SH-SY5Y (cell line): Measurements from ENCODE around the gene NRP1.

Experiments used
- GATA2 ChIP-seq: IDR thresholded peaks from 2 replicates; pipeline ENCODE4 v1.6.1; 2011; ENCODE audit warnings: mild to moderate bottlenecking, low read depth, low read length
- GATA3 ChIP-seq: IDR thresholded peaks from 2 replicates; pipeline ENCODE4 v1.6.1; 2011; ENCODE audit warnings: low read depth, mild to moderate bottlenecking, low read length, moderate library complexity

Gene NRP1

DNA sequence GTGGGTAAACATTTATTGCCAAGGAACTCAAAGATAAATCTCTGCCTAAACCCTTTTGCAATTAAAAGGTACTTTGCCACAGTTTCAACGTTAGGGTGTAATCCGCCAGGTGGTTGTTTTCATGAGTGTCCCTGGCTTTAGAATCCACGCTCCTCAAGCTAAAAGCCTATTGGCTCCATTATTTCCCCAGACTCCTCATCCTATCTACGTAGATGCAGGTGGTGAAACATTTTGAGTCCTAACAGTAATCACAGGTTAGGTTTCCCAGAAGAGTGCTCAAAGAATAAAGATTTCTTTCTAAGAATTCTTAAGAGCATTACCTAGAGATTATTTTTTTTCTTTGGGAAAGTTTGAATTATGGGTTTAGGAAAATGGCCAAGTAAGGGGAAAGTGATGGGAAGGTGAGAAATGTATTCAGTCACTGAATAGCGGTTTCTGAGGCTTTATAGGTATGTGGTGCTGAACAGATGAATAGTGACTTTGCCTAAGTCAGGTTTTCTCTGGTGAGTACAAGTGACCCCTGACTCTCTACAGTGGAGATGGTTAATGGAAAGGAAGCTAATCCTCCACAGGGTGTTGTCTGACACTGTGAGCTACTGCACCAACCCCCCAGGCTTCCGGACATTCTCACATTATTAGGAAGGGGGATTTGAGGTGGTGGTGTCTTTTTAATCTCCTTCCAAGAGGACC lies 60.2 kb downstream of the NRP1 start:
- no peak for TF ChIP-seq GATA2
- no peak for TF ChIP-seq GATA3

DNA sequence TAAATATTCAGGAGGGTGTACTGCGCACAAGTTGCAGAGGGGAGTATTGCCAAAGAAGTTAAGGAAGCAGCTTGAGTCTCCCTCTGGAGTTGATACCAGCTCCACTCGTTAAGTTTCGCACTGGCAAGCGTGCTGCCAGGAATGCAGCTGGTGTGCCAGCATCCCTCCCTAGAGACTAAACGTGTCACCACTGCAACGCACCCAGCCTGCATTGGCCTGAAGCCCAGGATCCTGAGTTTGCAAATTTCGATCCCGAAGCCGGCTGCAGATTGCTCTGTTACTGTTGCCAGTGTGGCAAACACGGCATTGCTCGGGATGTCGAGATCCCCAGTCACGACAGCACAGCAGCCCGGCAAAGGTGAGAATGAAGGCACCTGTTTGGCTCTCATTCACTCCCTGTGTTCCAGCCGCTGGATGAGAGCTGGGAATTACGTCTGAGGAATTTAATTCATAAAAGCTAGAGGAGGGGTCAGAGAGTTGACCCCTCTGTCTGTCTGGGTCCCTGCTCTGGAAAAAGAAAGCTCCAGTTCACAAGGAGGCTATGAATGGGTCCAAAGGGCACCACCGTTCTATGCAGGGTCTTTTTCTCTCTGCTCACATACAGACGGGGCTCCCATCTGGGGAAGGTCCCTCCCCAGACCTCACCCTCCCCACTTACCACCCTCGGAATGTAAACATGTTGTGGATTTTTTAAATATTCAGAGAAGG lies 61.0 kb downstream of the NRP1 start:
- TF ChIP-seq GATA2 (no peak), GATA3 (no peak)

DNA sequence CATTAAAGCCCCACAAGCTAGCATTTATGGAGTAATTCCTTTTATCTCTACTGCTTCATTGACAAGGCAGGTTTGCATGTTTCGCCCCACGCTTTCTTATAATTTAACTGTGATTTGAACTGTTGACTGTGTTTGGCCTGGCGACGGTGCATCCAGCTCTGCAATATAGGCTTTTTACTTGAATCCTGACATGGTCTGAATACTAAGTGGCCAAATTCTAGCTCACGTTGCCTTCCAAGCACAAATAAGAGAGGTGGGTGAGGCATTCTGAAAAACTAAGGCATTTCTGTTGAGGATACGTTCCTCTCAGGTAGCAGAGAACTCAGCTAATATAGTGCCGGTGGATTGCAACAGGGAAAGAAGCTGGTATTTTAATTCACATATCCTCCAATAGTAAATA lies 61.8 kb downstream of the NRP1 start:
- TF ChIP-seq GATA3: no peak
- no peak for TF ChIP-seq GATA2

DNA sequence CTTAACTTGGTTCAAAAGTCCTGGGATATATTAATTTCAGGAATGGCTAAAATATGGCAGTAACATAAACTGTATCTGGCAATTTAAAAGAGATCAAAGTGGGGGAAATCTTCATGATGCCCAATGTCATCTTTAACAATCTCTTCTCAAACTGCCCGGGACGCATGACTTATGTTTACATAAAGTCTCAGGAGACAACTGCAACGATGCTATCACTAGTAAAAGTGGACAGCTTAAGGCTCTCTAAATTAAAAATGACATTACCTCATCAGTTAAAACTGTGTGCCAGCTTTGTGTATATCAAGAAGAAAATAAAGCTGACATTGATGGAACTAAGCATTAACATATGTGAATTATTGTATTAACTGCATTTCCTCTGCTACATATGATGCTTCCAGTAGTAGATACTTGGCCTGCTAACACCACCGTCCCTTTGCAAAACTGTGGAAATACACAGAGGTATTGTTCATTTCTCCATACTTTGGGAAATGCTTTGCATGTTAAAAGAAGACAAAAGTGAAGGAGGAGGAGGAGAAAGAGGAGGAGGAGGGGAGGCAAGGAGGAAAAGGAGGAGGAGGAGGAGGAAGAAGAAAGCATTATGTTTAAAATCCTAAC lies 62.4 kb downstream of the NRP1 start:
- peak; percentile 7; the same call in 1 of the 2 replicates for TF ChIP-seq GATA2
- TF ChIP-seq GATA3: no peak

DNA sequence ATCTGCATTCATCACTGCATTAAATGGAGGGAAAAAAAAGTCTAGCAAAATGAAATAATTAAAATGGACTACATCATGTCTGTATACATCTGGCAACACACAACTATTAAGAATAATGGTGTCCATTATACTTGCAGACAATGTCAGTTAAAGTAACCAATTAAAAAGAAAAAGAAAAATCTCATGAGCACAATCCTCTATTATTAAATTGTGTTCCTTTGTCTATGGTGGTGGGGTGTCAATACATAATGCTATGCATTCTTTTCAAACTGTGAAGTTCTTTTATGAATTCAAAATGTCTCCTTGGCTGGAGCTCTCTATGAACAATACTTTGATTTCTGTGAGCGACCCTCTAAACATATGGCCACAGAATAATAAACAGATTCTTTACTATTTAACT lies 63.5 kb downstream of the NRP1 start:
- TF ChIP-seq GATA3: no peak
- no peak for TF ChIP-seq GATA2

DNA sequence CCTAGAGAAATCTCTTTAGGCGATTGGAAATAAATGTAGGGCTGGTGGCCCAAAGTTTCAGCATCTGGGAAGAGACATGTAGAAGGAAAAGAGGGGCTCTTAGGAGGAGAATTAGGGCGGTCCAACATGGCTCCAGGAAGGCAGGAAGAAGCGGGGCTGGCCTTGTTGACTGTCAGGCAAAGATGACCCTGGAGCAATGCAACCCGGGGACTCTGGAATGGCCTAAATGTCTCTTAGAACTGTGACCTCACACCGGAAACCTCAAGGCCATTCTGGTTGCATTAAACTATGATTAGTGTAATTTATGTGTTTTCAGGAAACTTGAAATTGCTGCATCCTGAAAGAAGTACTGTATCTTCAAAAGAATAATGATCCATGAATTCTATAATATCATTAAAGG lies 66.8 kb downstream of the NRP1 start:
- no peak for TF ChIP-seq GATA2
- no peak for TF ChIP-seq GATA3

DNA sequence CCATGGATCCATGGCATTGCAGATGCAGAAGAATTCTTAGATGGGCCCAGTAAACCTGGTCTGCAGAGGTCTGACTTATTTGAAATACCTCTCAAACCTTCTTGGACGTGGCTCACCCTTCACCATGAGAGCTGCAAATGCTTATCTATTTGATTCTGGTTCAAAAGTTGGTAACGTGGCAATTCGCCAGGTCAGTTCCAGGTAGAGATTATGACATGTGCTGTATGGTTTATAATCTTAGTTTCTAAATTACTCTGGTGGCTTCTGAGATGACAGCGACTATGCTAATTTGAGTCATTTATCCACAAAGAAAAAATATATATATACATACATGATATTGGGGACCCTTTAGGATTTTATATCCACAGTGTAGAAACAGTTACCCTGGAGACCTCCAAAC lies 68.8 kb downstream of the NRP1 start:
- TF ChIP-seq GATA2 (no peak), GATA3 (no peak)

DNA sequence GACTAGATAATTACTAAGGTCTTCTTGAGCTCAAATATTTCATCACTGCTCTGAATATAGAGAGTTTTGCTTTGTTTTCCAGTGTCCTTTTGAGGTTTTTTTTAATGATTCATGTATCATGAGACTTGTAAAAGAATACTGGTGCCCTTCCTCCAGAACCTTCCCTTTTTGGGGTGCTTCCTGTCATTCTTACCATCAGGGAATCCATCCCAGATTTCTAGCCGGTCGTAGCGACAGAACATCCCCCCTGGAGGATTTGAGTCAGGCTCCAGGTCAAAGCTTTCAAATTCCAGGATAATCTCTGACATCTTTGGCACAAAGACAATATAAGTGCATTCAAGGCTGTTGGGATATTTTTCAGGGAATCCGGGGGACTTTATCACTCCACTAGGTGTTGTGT lies 71.0 kb downstream of the NRP1 start:
- no peak for TF ChIP-seq GATA3
- TF ChIP-seq GATA2: no peak

DNA sequence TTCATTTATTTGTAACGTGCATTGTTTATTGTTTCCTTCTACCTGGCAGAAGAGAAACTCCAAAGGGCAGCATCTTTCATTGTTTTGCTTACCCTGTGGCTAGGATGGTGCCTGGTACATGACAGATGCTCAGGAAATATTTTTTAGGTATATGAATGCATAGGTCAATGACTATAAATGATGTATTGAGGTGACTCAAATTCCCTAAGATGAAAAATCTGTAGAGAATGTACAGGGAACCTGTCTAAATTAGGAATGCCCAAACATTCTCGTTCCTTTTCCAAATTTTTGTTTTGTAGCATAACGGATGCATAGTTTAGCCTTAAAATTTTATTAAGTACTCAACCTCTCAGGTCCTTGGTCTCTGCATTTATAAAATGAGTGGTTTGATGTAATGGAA lies 71.6 kb downstream of the NRP1 start:
- TF ChIP-seq GATA3 (no peak), GATA2 (no peak)

DNA sequence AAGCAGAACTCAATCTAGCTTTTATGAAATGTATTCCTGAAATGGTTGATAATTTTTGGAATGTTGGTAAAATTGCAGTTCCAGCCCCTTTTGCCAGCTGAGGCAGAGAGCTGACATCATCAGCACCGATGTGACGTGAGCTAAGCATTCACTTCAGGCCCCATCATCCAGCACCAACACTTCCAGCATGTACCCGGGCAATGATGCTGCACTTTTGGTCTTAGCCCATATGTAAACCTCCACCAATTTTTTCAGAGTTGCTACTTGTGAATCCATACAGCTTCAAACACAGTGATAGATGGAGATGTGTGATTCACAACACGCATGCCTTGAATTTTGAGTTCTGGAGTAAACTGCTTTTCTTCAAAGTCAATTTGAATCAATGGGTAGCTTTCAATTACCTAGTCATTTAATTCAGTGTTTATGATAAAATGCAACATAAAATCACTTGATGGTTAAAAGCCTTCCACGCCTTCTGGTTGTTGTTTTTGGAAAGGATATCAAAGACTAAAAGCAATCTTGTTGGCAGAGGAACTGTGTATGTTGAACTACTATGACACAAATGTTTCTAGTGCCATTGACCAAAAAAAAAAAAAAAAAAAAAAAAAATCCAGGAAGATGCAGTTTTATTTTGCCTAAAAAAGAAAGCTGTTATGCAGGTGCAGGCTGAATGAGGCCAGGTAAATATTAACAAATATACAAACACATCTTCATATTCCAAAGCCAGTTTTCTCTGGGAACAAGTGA lies 73.9 kb downstream of the NRP1 start:
- TF ChIP-seq GATA3 (no peak), GATA2 (no peak)

DNA sequence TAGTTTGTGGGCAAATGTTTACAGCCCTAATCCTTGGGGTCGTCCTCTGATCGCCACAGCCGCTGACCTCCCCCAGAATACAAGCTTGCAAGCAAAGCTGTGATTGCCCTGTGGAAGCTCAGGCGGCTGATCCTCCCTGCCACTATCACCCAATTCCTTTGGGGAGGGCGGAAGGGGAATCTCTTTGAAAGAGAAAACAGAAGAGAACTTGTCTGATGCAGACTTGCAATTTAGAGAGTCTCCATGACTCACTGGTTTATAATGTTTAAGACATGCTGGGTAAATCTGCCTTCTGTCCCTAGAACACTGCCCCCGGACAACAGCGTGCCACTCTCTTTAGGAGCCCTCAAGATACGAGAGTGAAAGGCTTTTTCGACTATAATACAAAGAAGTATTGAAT lies 75.5 kb downstream of the NRP1 start:
- no peak for TF ChIP-seq GATA2

DNA sequence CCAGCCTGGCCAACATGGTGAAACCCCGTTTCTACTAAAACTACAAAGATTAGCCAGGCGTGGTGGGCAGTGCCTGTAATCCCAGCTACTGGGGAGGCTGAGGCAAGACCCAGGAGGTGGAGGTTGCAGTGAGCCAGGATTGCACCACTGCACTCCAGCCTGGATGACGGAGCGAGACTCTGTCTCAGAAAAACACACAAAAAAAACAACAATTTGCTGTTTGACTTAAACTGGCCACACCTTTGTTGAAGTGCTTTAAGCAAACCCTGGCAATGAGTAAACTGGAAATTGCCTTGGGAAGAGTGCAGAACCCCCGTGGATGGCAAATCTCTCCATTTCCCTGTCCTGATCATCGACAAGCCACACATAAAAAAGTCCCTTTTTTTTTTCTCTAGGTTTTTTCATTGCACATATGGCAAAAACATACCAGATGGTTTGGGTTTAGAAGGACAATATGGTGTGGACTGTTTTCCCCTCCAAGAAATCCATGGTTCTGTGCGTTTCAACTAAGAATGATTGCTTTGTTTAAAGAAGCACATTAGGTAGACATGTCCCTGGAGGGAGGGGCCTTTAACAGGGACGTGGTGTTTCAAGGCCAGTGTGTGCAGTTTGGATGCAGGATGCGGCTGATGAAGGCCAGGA lies 76.9 kb downstream of the NRP1 start:
- TF ChIP-seq GATA2 (no peak), GATA3 (no peak)

DNA sequence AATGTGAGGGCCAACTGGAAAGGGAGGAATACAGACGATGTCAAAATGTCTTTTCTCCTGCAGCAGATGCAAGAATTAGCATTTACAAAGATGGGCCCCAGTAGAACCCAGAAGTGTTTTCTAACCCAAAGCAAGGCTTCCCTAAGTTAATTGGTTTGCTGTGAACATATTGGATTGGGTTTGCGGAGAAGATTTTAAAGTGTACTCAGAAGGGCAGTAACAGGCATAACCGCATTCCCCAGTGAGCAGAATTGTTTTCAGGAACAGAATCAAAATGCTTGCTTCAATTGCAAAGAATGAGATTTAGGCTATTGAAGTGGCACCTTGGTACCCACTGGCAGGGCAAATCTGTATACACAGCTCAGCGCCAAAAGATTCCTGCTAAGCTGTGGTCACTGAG lies 78.0 kb downstream of the NRP1 start:
- no peak for TF ChIP-seq GATA2
- TF ChIP-seq GATA3: no peak
